Glutamatergic neuron (in vitro differentiated cells): ENCODE results near the gene SMIM28. TPM values are rescaled to one million over a fixed set of nuclear protein-coding genes. Genes with fewer than 3 reads are reported as not detected.

Experiments used
- DNase-seq: peaks from one replicate; pipeline ENCODE4 v3.0.0; 2022
- H3K27ac Mint-ChIP-seq: one replicate; pipeline ENCODE4 v1.8.0; 2020; ENCODE audit warnings: mild to moderate bottlenecking, mixed read lengths, inconsistent platforms; ENCODE audit not compliant: unreplicated experiment
- H3K27me3 Mint-ChIP-seq: one replicate; pipeline ENCODE4 v1.8.0; 2020; ENCODE audit warnings: mild to moderate bottlenecking, moderate library complexity, mixed read lengths, inconsistent platforms; ENCODE audit not compliant: unreplicated experiment
- H3K36me3 Mint-ChIP-seq: one replicate; pipeline ENCODE4 v1.8.0; 2020; ENCODE audit warnings: mild to moderate bottlenecking, mixed read lengths, inconsistent platforms; ENCODE audit not compliant: unreplicated experiment
- H3K4me1 Mint-ChIP-seq: one replicate; pipeline ENCODE4 v1.8.0; 2020; ENCODE audit warnings: mild to moderate bottlenecking, low read depth, mixed read lengths, inconsistent platforms; ENCODE audit not compliant: unreplicated experiment
- H3K4me3 Mint-ChIP-seq: one replicate; pipeline ENCODE4 v1.8.0; 2020; ENCODE audit warnings: mild to moderate bottlenecking, mixed read lengths, inconsistent platforms; ENCODE audit not compliant: unreplicated experiment
- H3K9me3 Mint-ChIP-seq: one replicate; pipeline ENCODE4 v1.8.0; 2020; ENCODE audit warnings: mild to moderate bottlenecking, moderate library complexity, mixed read lengths, inconsistent platforms; ENCODE audit not compliant: unreplicated experiment
- total RNA-seq: library from RNA; stranded (reverse); fragmentation: NEBNext Ultra II Directional; extraction: Animal tissue kit (Norgen Biotek cat#: 25700); gene quantifications from one replicate; pipeline ENCODE4 v1.2.1, GENCODE V29; 2021; ENCODE audit not compliant: unreplicated experiment
- TF ChIP-seq, protein P1 (sequence below): fragments of 200-600 bp; sonication (generic); IDR thresholded peaks from one replicate; pipeline ENCODE4 v1.5.0; 2021; ENCODE audit not compliant: partially characterized antibody, unreplicated experiment

Gene SMIM28
- total RNA-seq, 1 donor from 2014 or later: not detected

DNA sequence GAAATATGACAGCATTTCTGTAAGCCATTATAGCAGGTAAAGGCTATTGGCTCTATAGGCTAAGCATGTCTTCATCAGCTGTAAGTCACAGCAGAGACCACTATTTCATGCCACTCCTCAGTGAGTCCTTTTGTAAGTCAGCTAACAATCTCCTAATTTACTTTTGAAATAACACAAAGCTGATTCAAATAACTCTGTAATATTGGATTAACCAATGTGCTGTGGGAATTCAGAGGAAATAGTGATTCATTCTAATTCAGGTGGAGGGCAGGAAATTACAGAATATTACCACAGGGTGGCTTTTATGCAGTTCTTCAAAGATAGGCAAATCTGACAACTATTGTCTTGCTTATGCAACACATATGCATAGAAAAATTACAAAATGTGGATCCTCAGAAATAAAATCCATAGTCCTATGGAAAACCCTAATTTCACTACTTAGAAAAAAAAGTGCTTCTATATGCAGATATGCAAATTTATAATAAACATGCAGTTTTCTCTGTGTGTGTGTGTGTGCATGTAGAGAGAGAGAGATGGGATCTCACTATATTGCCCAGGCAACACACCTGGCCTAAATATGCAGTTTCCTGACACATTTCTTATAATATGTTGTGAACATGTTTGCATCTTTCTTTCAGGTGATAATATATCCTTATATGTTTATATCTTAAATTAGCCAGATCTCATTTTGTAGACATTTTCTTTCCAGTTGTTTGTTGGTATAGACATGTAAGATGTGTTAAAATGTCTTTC, 4.8 kb upstream of the SMIM28 start:
- no peak for DNase-seq
- H3K4me3 Mint-ChIP-seq: no peak overlapping the region
- no peaks in the 10 kb centered on the region for H3K36me3 Mint-ChIP-seq
- H3K4me1 Mint-ChIP-seq: peaks cover 2% of the 10 kb centered on the region
- no peak overlapping the region for H3K27ac Mint-ChIP-seq
- no peaks in the 10 kb centered on the region for H3K27me3 Mint-ChIP-seq
- H3K9me3 Mint-ChIP-seq: no peaks in the 10 kb centered on the region
- TF ChIP-seq, protein P1, sequence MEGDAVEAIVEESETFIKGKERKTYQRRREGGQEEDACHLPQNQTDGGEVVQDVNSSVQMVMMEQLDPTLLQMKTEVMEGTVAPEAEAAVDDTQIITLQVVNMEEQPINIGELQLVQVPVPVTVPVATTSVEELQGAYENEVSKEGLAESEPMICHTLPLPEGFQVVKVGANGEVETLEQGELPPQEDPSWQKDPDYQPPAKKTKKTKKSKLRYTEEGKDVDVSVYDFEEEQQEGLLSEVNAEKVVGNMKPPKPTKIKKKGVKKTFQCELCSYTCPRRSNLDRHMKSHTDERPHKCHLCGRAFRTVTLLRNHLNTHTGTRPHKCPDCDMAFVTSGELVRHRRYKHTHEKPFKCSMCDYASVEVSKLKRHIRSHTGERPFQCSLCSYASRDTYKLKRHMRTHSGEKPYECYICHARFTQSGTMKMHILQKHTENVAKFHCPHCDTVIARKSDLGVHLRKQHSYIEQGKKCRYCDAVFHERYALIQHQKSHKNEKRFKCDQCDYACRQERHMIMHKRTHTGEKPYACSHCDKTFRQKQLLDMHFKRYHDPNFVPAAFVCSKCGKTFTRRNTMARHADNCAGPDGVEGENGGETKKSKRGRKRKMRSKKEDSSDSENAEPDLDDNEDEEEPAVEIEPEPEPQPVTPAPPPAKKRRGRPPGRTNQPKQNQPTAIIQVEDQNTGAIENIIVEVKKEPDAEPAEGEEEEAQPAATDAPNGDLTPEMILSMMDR: no peak

DNA sequence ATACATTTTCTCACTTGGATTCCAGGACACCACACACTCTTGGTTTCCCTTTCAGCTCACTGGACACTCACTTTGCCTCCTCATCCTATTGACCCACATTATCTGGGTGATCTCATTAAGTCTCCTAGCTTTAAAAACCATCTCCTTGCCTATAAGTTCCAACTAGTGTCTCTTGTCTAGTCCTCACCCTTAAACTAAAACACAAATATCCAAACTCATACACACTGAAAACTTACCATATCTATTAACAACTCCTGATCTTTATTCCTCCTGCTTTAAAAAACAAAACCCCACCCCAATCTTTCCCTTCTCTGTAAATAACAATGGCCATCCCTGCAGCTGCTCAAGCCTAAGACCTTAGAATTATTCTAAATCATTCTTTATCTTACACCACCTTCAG, 3.5 kb upstream of the SMIM28 start:
- TF ChIP-seq, protein P1: no peak
- Mint-ChIP-seq H3K4me3 (no peak overlapping the region), H3K27ac (no peak overlapping the region), H3K4me1 (peaks cover 2% of the 10 kb centered on the region), H3K36me3 (no peaks in the 10 kb centered on the region), H3K27me3 (no peaks in the 10 kb centered on the region), H3K9me3 (no peaks in the 10 kb centered on the region)
- no peak for DNase-seq

DNA sequence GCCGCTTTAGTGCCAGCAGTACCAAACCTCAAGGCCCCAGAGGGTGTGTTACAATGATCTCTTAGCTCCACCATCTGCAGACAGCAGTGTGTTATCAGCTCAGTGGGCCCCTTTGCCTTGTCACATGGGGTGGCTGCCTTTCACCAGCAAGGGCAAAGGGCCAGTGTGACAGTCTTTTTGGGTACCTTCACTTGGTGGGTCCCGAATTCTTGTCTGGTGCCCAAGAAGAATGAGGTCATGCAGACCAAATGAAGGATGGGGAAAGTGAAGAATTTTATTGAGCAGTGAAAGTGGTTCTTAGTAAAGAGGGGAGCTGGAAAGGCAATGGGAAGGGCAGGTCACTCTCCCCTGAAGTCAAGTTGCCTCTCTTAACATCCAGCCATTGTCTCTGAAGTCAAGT, 2.9 kb upstream of the SMIM28 start:
- Mint-ChIP-seq H3K4me3 (no peak overlapping the region), H3K27ac (no peak overlapping the region), H3K36me3 (no peaks in the 10 kb centered on the region), H3K4me1 (peaks cover 2% of the 10 kb centered on the region), H3K27me3 (no peaks in the 10 kb centered on the region), H3K9me3 (no peaks in the 10 kb centered on the region)
- DNase-seq: no peak
- TF ChIP-seq, protein P1: no peak

DNA sequence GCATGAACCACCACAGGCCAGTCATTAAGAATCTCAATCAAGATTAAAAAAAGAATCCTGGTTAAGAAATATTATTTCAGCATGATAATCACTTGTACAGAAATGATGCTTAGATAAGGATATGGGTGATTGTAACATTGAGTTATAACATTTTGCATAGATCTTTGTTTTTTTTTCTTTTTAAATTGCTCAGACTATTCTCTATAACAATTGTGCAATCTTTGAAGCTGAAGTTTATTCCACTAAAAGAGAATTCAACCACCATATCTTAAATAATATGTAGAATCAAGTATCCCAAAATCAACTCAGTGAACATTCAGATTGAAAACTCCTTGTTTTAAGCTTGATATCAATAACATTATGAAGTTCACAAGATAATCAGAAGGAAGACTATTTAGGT, 663 bp upstream of the SMIM28 start:
- no peak for DNase-seq
- Mint-ChIP-seq H3K9me3 (no peaks in the 10 kb centered on the region), H3K36me3 (no peaks in the 10 kb centered on the region), H3K27ac (no peak overlapping the region), H3K4me1 (no peaks in the 10 kb centered on the region), H3K4me3 (no peak overlapping the region), H3K27me3 (no peaks in the 10 kb centered on the region)
- TF ChIP-seq, protein P1: no peak

DNA sequence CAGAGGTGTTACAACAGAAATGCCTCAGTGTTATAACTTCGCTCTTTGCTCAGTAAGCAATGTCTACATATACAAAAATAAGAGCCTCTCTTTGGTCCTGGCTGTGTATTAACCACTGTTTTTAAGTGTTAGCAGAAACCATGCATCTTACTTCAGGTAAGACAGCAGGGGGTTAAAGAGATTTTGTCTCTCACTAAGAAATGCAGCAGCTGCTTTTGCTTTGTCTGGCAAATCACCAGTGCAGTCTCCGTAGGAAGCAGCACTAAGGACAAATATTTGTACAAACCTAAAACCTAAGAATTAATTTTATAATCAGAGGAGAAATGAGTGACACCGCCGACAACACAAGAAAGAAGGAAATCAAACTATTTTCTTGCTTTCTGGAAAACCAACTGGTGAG, 758 bp downstream of the SMIM28 start:
- TF ChIP-seq, protein P1: no peak
- Mint-ChIP-seq H3K9me3 (no peaks in the 10 kb centered on the region), H3K36me3 (no peaks in the 10 kb centered on the region), H3K27me3 (no peaks in the 10 kb centered on the region), H3K27ac (no peak overlapping the region), H3K4me1 (no peaks in the 10 kb centered on the region), H3K4me3 (no peak overlapping the region)
- DNase-seq: no peak
